Measurements from ENCODE around the gene CERK. TPM values are rescaled to one million over a fixed set of nuclear protein-coding genes. Genes with fewer than 3 reads are reported as not detected.

Gene CERK
- total and polyA plus RNA-seq, 9 of the 15 experiments (the other 6 are each of a cell fraction or from before 2014, with no cell fraction given), result 1.1 to 14.9 (median 8.7) TPM

- H3K79me2 ChIP-seq (ENCODE audit: control insufficient read depth, insufficient read depth, low read length), result no peaks in the 10 kb centered on the region
- in situ Hi-C loops (cut with MboI) (no loop called here), intact Hi-C loops (cut with micrococcal nuclease) (no loop called here)
- H2AFZ ChIP-seq (ENCODE audit: low read depth, low read length), result no peak overlapping the region
- FAIRE-seq (no peak), DNase-seq (ENCODE audit: extremely low read depth in 1 of 4, low spot score in 3 of 4) (no peak), ATAC-seq (no peak)
- no peak overlapping the region for H3K4me2 ChIP-seq (ENCODE audit: insufficient read depth, low read length)
- CTCF ChIA-PET (ENCODE audit: low intra/inter-chr PET ratio), result no interaction called here
- no peak overlapping the region for H3K9ac ChIP-seq (ENCODE audit: insufficient read depth in 1 of 2, low read depth in 2 of 2, low read length in 2 of 2)
- no peaks in the 10 kb centered on the region for H3K9me3 ChIP-seq (replicated peaks; ENCODE audit: control insufficient read depth, insufficient read depth, low read depth, low read length)
- no peak overlapping the region for H3K4me3 ChIP-seq
- WGBS (ENCODE audit: insufficient coverage, low coverage, missing lambda C conversion rate), result 90% methylated on average over 4 of the region's 9 CpGs
- POLR2A ChIA-PET, result no interaction called here
- no peak overlapping the region for H3K27ac ChIP-seq (ENCODE audit: extremely low read depth, low read depth, low read length)
- H3K36me3 ChIP-seq (ENCODE audit: control insufficient read depth, insufficient read depth, low read length), result peaks cover 53% of the 10 kb centered on the region; the same call in 1 of the 3 replicates
- H3K27me3 ChIP-seq (ENCODE audit: control insufficient read depth in 2 of 2, insufficient read depth in 2 of 2, low read length in 2 of 2), result no peaks in the 10 kb centered on the region
- H4K20me1 ChIP-seq (replicated peaks; ENCODE audit: control insufficient read depth, insufficient read depth, low read length), result no peaks in the 10 kb centered on the region
- peaks cover 0 to 21% of the 10 kb centered on the region in 2 experiments; a peak in 2 of 5 replicates for H3K4me1 ChIP-seq (replicated peaks in 1 of 2; ENCODE audit: control insufficient read depth in 2 of 2, insufficient read depth in 2 of 2, low read length in 2 of 2)
- no TSS peak for BruUV-seq (replicated peaks)
- H3K9me1 ChIP-seq (ENCODE audit: control insufficient read depth, insufficient read depth, low read length), result peaks cover 2% of the 10 kb centered on the region
- TF ChIP-seq ZNF79 (CRISPR knock-in tag; IDR thresholded peaks at IDR 0.05; ENCODE audit: low read depth) (no peak), HMGN3 (IDR thresholded peaks at IDR 0.05; ENCODE audit: borderline replicate concordance, extremely low read depth, insufficient read length, low read depth, low read length) (no peak), LCOR (CRISPR knock-in tag; IDR thresholded peaks at IDR 0.05) (no peak), RNF219 (CRISPR knock-in tag; IDR thresholded peaks at IDR 0.05) (no peak), CCNT2 (IDR thresholded peaks at IDR 0.05; ENCODE audit: borderline replicate concordance, extremely low read depth, insufficient read length, low read depth, low read length) (no peak), ZBTB7A (IDR thresholded peaks at IDR 0.05; ENCODE audit: borderline replicate concordance, control insufficient read depth, low read depth, low read length) (no peak), ETS2 (tag; IDR thresholded peaks at IDR 0.05; ENCODE audit: borderline replicate concordance, poor library complexity, severe bottlenecking) (no peak)
- TF ChIP-seq, protein P1, sequence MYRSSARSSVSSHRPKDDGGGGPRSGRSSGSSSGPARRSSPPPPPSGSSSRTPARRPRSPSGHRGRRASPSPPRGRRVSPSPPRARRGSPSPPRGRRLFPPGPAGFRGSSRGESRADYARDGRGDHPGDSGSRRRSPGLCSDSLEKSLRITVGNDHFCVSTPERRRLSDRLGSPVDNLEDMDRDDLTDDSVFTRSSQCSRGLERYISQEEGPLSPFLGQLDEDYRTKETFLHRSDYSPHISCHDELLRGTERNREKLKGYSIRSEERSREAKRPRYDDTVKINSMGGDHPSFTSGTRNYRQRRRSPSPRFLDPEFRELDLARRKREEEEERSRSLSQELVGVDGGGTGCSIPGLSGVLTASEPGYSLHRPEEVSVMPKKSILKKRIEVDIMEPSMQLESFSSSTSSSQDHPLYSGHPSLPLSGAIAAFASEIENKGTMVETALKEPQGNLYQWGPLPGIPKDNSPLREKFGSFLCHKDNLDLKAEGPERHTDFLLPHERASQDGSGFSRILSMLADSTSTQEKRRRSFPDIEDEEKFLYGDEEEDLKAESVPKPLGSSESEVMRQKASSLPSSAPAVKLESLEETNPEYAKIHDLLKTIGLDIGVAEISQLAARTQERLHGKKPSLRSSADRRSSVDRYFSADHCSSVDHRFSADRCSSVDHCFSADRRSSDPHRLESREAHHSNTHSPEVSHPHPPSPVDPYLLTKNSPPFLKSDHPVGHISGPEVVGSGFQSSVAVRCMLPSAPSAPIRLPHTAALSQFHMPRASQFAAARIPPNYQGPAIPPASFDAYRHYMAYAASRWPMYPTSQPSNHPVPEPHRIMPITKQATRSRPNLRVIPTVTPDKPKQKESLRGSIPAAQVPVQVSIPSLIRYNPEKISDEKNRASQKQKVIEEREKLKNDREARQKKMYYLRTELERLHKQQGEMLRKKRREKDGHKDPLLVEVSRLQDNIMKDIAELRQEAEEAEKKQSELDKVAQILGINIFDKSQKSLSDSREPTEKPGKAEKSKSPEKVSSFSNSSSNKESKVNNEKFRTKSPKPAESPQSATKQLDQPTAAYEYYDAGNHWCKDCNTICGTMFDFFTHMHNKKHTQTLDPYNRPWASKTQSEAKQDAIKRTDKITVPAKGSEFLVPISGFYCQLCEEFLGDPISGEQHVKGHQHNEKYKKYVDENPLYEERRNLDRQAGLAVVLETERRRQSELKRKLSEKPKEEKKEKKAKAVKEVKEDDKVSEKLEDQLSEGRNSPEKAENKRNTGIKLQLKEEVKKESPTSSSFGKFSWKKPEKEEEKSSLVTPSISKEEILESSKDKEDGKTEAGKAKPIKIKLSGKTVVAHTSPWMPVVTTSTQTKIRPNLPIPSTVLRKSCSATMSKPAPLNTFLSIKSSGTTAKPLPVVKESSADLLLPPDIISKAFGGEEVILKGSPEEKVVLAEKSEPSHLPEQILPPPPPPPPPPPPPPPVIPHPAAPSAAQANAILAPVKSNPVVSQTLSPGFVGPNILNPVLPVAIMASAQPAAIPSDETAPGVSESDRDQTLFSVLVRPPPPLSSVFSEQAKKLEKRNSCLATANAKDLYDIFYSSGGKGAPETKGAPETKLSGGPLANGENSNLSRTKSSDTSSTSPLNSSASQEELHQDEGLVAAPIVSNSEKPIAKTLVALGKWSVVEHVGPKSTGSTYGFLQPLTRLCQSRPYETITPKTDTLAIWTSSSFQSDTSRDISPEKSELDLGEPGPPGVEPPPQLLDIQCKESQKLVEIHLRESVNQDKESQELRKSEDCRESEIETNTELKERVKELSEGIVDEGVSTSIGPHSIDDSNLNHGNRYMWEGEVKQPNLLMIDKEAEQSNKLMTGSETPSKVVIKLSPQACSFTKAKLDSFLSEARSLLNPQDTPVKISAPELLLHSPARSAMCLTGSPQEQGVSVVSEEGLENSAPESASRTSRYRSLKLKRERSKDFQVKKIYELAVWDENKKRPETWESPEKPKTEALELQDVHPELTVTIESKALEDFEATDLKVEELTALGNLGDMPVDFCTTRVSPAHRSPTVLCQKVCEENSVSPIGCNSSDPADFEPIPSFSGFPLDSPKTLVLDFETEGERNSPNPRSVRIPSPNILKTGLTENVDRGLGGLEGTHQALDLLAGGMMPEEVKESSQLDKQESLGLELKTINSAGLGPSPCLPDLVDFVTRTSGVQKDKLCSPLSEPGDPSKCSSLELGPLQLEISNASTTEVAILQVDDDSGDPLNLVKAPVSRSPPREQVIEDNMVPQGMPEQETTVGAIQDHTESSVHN (IDR thresholded peaks at IDR 0.05; ENCODE audit: borderline replicate concordance in 1 of 2, low read depth in 1 of 2), result no peak
Measured at GRCh38 chr22:46669201-46669600, 68.9 kb downstream of the CERK start.
